Neural cell (in vitro differentiated cells): Measurements from ENCODE around the gene SYTL4. TPM values are rescaled to one million over a fixed set of nuclear protein-coding genes. Genes with fewer than 3 reads are reported as not detected.

Experiments
- H2AFZ ChIP-seq: fragments of 200-600, 300-800 bp; sonication (generic), shearing (Covaris generic); 2 replicates; pipeline ENCODE4 v1.6.0; 2014; ENCODE audit warnings: low read depth, mild to moderate bottlenecking, antibody characterized with exemption, low read length, moderate library complexity
- H3F3A ChIP-seq: fragments of 200-600 bp; shearing (Covaris generic); 2 replicates; pipeline ENCODE4 v1.6.1; 2016; ENCODE audit warnings: mild to moderate bottlenecking, moderate library complexity, mixed read lengths, antibody characterized with exemption, low read length; ENCODE audit not compliant: insufficient read depth, poor library complexity, severe bottlenecking
- H3K27ac ChIP-seq: fragments of 200-600, 300-800 bp; sonication (generic), shearing (Covaris generic); 2 replicates; pipeline ENCODE4 v1.5.1; 2014; ENCODE audit warnings: mild to moderate bottlenecking, low read length, moderate library complexity
- H3K27me3 ChIP-seq: fragments of 300-800, 200-600 bp; sonication (generic), shearing (Covaris generic); 2 replicates; pipeline ENCODE4 v1.6.0; 2014; ENCODE audit warnings: mild to moderate bottlenecking, low read depth, low read length, moderate library complexity; ENCODE audit not compliant: insufficient read depth
- H3K36me3 ChIP-seq: fragments of 300-800, 200-600 bp; sonication (generic), shearing (Covaris generic); 2 replicates; pipeline ENCODE4 v1.5.1; 2014; ENCODE audit warnings: mild to moderate bottlenecking, antibody characterized with exemption, low read length, moderate library complexity; ENCODE audit not compliant: insufficient read depth
- H3K4me2 ChIP-seq: fragments of 300-800, 200-600 bp; sonication (generic), shearing (Covaris generic); 2 replicates; pipeline ENCODE4 v1.6.0; 2014; ENCODE audit warnings: mild to moderate bottlenecking, low read length
- H3K4me3 ChIP-seq: fragments of 300-800, 200-600 bp; sonication (generic), shearing (Covaris generic); 2 replicates; pipeline ENCODE4 v1.5.1; 2014; ENCODE audit warnings: mild to moderate bottlenecking, low read length, moderate library complexity
- H3K79me2 ChIP-seq: fragments of 200-600 bp; shearing (Covaris generic); replicated peaks from 2 replicates; pipeline ENCODE4 v1.6.0; 2014; ENCODE audit warnings: mild to moderate bottlenecking, low read length, moderate library complexity; ENCODE audit not compliant: insufficient read depth
- H3K9ac ChIP-seq: fragments of 300-800, 200-600 bp; sonication (generic), shearing (Covaris generic); 2 replicates; pipeline ENCODE4 v1.6.1; 2016; ENCODE audit warnings: mild to moderate bottlenecking, low read length, mixed read lengths
- H3K9me2 ChIP-seq: fragments of 200-600 bp; shearing (Covaris generic); 2 replicates; pipeline ENCODE4 v1.6.1; 2016; ENCODE audit warnings: mild to moderate bottlenecking, low read length, mixed read lengths; ENCODE audit not compliant: insufficient read depth
- H3K9me3 ChIP-seq: fragments of 200-600, 300-800 bp; sonication (generic), shearing (Covaris generic); 2 replicates; pipeline ENCODE4 v1.6.1; 2016; ENCODE audit warnings: mild to moderate bottlenecking, mixed run types, low read length, moderate library complexity, mixed read lengths
- H4K20me1 ChIP-seq: fragments of 200-600 bp; shearing (Covaris generic); 2 replicates; pipeline ENCODE4 v1.6.1; 2016; ENCODE audit warnings: mild to moderate bottlenecking, mixed run types; ENCODE audit not compliant: insufficient read depth
- EP300 ChIP-seq: fragments of 450-650 bp; conservative IDR thresholded peaks from 2 replicates; pipeline ENCODE4 v1.6.1; 2014; ENCODE audit warnings: antibody characterized with exemption, mild to moderate bottlenecking, moderate library complexity; ENCODE audit not compliant: poor library complexity, severe bottlenecking
- EZH2 ChIP-seq: fragments of 200-600, 300-800 bp; shearing (Covaris generic), sonication (generic); IDR thresholded peaks from 2 replicates; pipeline ENCODE4 v1.6.1; 2014; ENCODE audit warnings: antibody characterized with exemption, low read length, borderline replicate concordance, mild to moderate bottlenecking; ENCODE audit not compliant: insufficient read depth, poor library complexity, severe bottlenecking
- MXI1 ChIP-seq: fragments of 450-650 bp; conservative IDR thresholded peaks from 2 replicates; pipeline ENCODE4 v1.6.1; 2014; ENCODE audit warnings: antibody characterized with exemption, mild to moderate bottlenecking; ENCODE audit not compliant: poor library complexity, severe bottlenecking
- POLR2AphosphoS5 ChIP-seq: IDR thresholded peaks from 2 replicates; pipeline ENCODE4 v1.6.1; 2012
- RAD21 ChIP-seq: fragments of 450-650 bp; conservative IDR thresholded peaks from 2 replicates; pipeline ENCODE4 v1.6.1; 2014; ENCODE audit warnings: antibody characterized with exemption, mild to moderate bottlenecking, moderate library complexity
- SMC3 ChIP-seq: fragments of 450-650 bp; conservative IDR thresholded peaks from 2 replicates; pipeline ENCODE4 v1.6.1; 2014; ENCODE audit warnings: antibody characterized with exemption, mild to moderate bottlenecking, moderate library complexity; ENCODE audit not compliant: poor library complexity
- TAF1 ChIP-seq: IDR thresholded peaks from 2 replicates; pipeline ENCODE4 v1.6.1; 2012; ENCODE audit warnings: low read depth
- polyA plus RNA-seq: library from polyadenylated mRNA; depleted of rRNA; stranded (reverse); fragments of >200 nt; gene quantifications from 2 replicates; pipeline ENCODE4 v1.2.3, GENCODE V29; 2014
- TF ChIP-seq, protein P1 (sequence below): IDR thresholded peaks from 2 replicates; pipeline ENCODE4 v1.6.1; 2012; ENCODE audit warnings: borderline replicate concordance
- TF ChIP-seq, protein P2 (sequence below): fragments of 450-650 bp; IDR thresholded peaks from 2 replicates; pipeline ENCODE4 v1.5.1; 2014; ENCODE audit warnings: antibody characterized with exemption, mild to moderate bottlenecking, moderate library complexity; ENCODE audit not compliant: poor library complexity, severe bottlenecking

Gene SYTL4
- polyA plus RNA-seq, 1 donor from 2014 or later: 0.11 TPM

DNA sequence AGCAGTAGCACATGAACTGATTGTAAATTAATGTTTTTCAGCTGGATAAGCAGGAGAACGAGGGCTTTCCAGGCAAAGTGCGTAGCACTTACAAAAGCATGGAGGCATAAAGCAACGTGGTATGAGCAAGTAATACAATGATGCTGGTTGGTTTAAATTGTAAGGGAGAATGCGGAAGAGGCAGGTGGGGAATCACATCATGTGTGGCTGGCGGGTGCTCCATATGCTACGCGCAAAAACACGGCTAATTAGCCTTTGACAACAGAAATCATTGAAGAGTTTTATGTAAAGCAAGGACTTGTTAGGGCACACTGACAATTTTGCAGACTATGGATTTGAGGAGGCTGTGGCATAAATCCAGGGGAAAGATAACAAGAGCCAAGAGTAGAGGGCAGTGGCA is 14.6 kb downstream of the SYTL4 start:
- no peaks in the 10 kb centered on the region for H3K27me3 ChIP-seq
- H3K4me2 ChIP-seq: no peak overlapping the region
- no peak overlapping the region for H3K9ac ChIP-seq
- no peaks in the 10 kb centered on the region for H3K9me2 ChIP-seq
- no peaks in the 10 kb centered on the region for H3K9me3 ChIP-seq
- TF ChIP-seq EP300 (no peak), EZH2 (no peak), RAD21 (no peak), POLR2AphosphoS5 (no peak), TAF1 (no peak), SMC3 (no peak), MXI1 (no peak)
- TF ChIP-seq, protein P1, sequence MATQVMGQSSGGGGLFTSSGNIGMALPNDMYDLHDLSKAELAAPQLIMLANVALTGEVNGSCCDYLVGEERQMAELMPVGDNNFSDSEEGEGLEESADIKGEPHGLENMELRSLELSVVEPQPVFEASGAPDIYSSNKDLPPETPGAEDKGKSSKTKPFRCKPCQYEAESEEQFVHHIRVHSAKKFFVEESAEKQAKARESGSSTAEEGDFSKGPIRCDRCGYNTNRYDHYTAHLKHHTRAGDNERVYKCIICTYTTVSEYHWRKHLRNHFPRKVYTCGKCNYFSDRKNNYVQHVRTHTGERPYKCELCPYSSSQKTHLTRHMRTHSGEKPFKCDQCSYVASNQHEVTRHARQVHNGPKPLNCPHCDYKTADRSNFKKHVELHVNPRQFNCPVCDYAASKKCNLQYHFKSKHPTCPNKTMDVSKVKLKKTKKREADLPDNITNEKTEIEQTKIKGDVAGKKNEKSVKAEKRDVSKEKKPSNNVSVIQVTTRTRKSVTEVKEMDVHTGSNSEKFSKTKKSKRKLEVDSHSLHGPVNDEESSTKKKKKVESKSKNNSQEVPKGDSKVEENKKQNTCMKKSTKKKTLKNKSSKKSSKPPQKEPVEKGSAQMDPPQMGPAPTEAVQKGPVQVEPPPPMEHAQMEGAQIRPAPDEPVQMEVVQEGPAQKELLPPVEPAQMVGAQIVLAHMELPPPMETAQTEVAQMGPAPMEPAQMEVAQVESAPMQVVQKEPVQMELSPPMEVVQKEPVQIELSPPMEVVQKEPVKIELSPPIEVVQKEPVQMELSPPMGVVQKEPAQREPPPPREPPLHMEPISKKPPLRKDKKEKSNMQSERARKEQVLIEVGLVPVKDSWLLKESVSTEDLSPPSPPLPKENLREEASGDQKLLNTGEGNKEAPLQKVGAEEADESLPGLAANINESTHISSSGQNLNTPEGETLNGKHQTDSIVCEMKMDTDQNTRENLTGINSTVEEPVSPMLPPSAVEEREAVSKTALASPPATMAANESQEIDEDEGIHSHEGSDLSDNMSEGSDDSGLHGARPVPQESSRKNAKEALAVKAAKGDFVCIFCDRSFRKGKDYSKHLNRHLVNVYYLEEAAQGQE: no peak
- TF ChIP-seq, protein P2, sequence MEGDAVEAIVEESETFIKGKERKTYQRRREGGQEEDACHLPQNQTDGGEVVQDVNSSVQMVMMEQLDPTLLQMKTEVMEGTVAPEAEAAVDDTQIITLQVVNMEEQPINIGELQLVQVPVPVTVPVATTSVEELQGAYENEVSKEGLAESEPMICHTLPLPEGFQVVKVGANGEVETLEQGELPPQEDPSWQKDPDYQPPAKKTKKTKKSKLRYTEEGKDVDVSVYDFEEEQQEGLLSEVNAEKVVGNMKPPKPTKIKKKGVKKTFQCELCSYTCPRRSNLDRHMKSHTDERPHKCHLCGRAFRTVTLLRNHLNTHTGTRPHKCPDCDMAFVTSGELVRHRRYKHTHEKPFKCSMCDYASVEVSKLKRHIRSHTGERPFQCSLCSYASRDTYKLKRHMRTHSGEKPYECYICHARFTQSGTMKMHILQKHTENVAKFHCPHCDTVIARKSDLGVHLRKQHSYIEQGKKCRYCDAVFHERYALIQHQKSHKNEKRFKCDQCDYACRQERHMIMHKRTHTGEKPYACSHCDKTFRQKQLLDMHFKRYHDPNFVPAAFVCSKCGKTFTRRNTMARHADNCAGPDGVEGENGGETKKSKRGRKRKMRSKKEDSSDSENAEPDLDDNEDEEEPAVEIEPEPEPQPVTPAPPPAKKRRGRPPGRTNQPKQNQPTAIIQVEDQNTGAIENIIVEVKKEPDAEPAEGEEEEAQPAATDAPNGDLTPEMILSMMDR: no peak
- no peaks in the 10 kb centered on the region for H3K79me2 ChIP-seq
- no peak overlapping the region for H3K4me3 ChIP-seq
- H2AFZ ChIP-seq: no peak overlapping the region
- H3F3A ChIP-seq: no peaks in the 10 kb centered on the region
- H4K20me1 ChIP-seq: no peaks in the 10 kb centered on the region
- no peaks in the 10 kb centered on the region for H3K36me3 ChIP-seq
- no peak overlapping the region for H3K27ac ChIP-seq

DNA sequence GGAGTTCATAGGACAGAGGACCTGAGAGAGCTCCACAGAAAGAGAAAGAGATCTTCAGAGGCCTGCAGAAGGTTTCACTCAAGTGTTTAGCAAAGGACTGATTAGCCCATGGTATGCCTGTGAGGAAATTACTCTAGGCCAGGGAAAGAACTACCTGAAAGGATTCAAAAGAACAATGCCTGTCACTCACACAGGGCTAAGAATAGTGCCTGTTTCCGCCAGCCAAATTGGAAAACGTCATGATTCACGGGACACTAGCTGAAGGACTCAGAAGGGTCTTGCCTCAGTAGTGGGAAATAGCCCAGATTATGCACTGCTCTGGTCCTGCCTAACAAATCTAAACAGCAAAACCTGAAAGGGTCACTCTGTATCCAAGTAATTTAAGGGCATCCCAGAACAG is 21.1 kb downstream of the SYTL4 start:
- Histone ChIP-seq H3K27ac (no peak overlapping the region), H3K4me3 (no peak overlapping the region), H3K79me2 (no peaks in the 10 kb centered on the region), H3K27me3 (no peaks in the 10 kb centered on the region), H3K36me3 (no peaks in the 10 kb centered on the region), H4K20me1 (no peaks in the 10 kb centered on the region), H3F3A (no peaks in the 10 kb centered on the region), H3K9me2 (no peaks in the 10 kb centered on the region), H3K9me3 (no peaks in the 10 kb centered on the region), H3K9ac (no peak overlapping the region), H3K4me2 (no peak overlapping the region), H2AFZ (no peak overlapping the region)
- TF ChIP-seq MXI1 (no peak), POLR2AphosphoS5 (no peak), SMC3 (no peak), EZH2 (no peak), EP300 (no peak), TAF1 (no peak), RAD21 (no peak)
- TF ChIP-seq, protein P2: no peak
- TF ChIP-seq, protein P1: no peak
